ENCODE results near the gene ARL16.

Gene ARL16

DNA sequence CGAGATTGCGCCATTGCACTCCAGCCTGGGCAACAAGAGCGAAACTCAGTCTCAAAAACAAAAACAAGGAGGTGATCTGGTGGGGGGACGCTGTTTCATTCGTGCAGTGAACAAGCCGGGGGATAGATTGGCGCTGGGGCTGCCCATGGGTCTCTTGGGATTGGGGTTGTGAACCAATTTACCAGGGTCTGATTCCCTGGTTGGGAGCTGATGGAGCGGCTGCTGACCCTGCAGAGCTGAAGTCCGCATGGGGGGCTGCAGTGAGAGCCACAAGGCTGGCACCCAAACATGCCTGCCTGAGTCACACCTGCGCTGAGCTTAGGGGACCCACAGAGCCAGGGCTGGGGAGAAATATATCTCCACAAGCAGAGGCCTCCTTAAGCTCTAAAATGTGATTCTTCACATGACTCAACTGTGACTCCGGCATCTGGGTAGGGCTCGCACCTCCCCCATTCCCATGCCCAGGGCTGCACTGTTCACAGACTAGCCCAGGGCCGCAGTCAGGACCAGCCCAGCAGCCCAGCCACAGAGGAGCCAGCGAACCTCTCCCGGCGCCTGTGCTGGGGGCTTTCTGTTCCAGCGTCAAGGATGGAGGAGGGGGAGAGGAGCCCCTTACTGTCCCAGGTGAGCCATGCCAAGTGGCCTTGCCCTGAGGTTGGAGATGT is 41.6 kb downstream of the ARL16 start:
- Mint-ChIP-seq H3K9me3 (no peaks in the 10 kb centered on the region), H3K27me3 (ENCODE audit: low read depth, poor library complexity) (peaks cover 3% of the 10 kb centered on the region), H3K36me3 (ENCODE audit: low read depth) (no peaks in the 10 kb centered on the region), H3K4me1 (peaks cover 22% of the 10 kb centered on the region), H3K27ac (no peak overlapping the region), H3K4me3 (no peak overlapping the region)
- TF ChIP-seq, protein P1, sequence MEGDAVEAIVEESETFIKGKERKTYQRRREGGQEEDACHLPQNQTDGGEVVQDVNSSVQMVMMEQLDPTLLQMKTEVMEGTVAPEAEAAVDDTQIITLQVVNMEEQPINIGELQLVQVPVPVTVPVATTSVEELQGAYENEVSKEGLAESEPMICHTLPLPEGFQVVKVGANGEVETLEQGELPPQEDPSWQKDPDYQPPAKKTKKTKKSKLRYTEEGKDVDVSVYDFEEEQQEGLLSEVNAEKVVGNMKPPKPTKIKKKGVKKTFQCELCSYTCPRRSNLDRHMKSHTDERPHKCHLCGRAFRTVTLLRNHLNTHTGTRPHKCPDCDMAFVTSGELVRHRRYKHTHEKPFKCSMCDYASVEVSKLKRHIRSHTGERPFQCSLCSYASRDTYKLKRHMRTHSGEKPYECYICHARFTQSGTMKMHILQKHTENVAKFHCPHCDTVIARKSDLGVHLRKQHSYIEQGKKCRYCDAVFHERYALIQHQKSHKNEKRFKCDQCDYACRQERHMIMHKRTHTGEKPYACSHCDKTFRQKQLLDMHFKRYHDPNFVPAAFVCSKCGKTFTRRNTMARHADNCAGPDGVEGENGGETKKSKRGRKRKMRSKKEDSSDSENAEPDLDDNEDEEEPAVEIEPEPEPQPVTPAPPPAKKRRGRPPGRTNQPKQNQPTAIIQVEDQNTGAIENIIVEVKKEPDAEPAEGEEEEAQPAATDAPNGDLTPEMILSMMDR (IDR thresholded peaks at IDR 0.05), result no peak
- no peak for DNase-seq

GRCh38 chr17:81640011-81640410 is 43.6 kb downstream of the ARL16 start:
- no peaks in the 10 kb centered on the region for H3K36me3 Mint-ChIP-seq (ENCODE audit: low read depth)
- peaks cover 34% of the 10 kb centered on the region for H3K4me1 Mint-ChIP-seq
- H3K4me3 Mint-ChIP-seq, result no peak overlapping the region

GRCh38 chr17:81638683-81639082 is 44.9 kb downstream of the ARL16 start:
- peak overlapping the region; percentile 32 for H3K4me3 Mint-ChIP-seq
- DNase-seq, result no peak
- TF ChIP-seq, protein P1 (IDR thresholded peaks at IDR 0.05), result no peak
- H3K4me1 Mint-ChIP-seq, result peaks cover 34% of the 10 kb centered on the region
- no peak overlapping the region for H3K27ac Mint-ChIP-seq
- no peaks in the 10 kb centered on the region for H3K36me3 Mint-ChIP-seq (ENCODE audit: low read depth)
- H3K27me3 Mint-ChIP-seq (ENCODE audit: low read depth, poor library complexity), result peaks cover 3% of the 10 kb centered on the region
- no peaks in the 10 kb centered on the region for H3K9me3 Mint-ChIP-seq

More at GRCh38 chr17:81640011-81640410, 43.6 kb downstream of the ARL16 start:
- TF ChIP-seq, protein P1 (IDR thresholded peaks at IDR 0.05), result no peak
- DNase-seq, result no peak
- H3K27ac Mint-ChIP-seq, result no peak overlapping the region
- no peaks in the 10 kb centered on the region for H3K9me3 Mint-ChIP-seq
- peaks cover 3% of the 10 kb centered on the region for H3K27me3 Mint-ChIP-seq (ENCODE audit: low read depth, poor library complexity)

DNA sequence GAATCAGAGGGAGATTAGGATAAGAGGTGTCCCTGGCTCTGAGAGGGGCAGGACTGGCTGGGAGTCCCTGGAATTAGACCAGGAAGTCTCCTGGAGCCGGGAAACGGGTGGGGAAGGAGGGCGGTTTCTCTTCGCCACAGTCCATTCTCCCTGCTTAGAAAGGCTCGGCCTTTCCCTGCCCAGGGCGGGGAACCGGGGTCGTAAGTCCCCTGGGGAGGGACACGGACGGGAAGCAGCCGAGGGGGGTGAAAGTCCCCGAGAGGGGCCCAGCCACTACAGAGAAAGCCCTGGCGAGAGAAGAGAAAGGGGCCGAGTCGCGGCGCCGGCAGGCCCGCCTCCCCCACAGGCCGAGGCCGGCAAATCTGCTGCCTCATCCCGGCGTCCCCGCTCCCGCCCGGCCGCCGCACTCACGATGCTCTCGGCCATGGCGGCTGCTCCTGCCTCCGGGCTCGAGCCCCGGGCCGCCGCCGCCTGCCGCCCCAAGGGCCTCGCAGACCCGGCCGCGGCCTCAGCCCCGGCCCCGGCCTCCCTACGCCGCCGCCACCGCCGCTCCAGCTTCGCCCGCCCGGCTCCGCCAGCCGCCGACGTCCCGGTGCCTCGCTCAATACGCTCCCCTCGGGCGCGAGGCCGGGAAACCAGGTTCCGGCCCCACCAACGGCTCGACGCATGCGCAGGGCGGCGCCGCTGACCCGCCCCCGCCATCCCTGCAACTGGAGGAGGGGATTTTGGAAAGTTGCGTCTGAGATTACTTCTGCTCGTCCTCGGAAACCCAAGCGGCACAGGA is 46.9 kb downstream of the ARL16 start, which contains the start of the genes NPLOC4 and TSPAN10:
Gene NPLOC4 (minus strand): TSS at position 608 of the 784 bp plus-strand sequence. CDS start 182 bp downstream, at position 426.
Gene TSPAN10 (plus strand): TSS at position 692 of the 784 bp plus-strand sequence. CDS start 5,217 bp downstream, outside the sequence.
- DNase-seq, result peak; percentile 94
- H3K4me1 Mint-ChIP-seq, result peaks cover 35% of the 10 kb centered on the region
- H3K9me3 Mint-ChIP-seq, result no peaks in the 10 kb centered on the region
- H3K4me3 Mint-ChIP-seq, result peak within 1 kb of the TSS; percentile 94
- H3K27ac Mint-ChIP-seq, result peak within 1 kb of the TSS; percentile 93
- peaks cover 8% of the 10 kb centered on the region for H3K36me3 Mint-ChIP-seq (ENCODE audit: low read depth)
- TF ChIP-seq, protein P1 (IDR thresholded peaks at IDR 0.05), result no peak
- H3K27me3 Mint-ChIP-seq (ENCODE audit: low read depth, poor library complexity), result peaks cover 3% of the 10 kb centered on the region

DNA sequence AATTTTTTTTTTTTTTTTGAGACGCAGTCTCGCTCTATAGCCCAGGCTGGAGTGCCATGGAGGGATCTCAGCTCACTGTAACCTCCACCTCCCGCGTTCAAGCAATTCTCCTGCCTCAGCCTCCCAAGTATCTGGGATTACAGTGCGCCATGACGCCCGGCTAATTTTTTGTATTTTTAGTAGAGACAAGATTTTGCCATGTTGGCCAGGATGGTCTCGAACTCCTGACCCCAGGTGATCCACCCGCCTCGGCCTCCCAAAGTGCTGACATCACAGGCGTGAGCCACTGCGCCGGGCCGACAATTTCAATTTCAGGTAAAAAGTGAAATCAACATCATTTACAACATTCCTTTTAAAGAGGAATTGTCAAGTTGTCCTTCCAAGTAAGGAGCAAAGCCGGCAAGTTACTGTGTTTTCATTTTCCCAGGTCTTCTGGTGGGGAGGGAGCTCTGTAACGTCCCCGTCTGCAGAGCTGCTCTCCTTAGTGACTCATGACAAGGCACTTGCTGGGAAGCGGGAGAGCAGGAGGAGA is 47.6 kb downstream of the ARL16 start:
- H3K4me3 Mint-ChIP-seq, result peak overlapping the region; percentile 94
- H3K36me3 Mint-ChIP-seq (ENCODE audit: low read depth), result peaks cover 13% of the 10 kb centered on the region
- DNase-seq, result no peak
- peaks cover 31% of the 10 kb centered on the region for H3K4me1 Mint-ChIP-seq
- peaks cover 3% of the 10 kb centered on the region for H3K27me3 Mint-ChIP-seq (ENCODE audit: low read depth, poor library complexity)
- peak overlapping the region; percentile 93 for H3K27ac Mint-ChIP-seq
- TF ChIP-seq, protein P1 (IDR thresholded peaks at IDR 0.05), result no peak
- H3K9me3 Mint-ChIP-seq, result no peaks in the 10 kb centered on the region

Data from nephron progenitor cell (in vitro differentiated cells).